B cell (primary cell): ENCODE results near the gene CEP78. TPM values are rescaled to one million over a fixed set of nuclear protein-coding genes. Genes with fewer than 3 reads are reported as not detected.

ENCODE experiments used
- ATAC-seq: fragments of 200-7000 bp; cut with Tn5 transposase; one replicate; pipeline ENCODE4 v1.10.0; 2021; ENCODE audit warnings: low read depth, mild to moderate bottlenecking, moderate number of reproducible peaks, moderate library complexity
- CTCF ChIA-PET: fragments of 350-600 bp; sonication (Branson Sonifier 250); formaldehyde crosslinking; loops from one replicate; lab custom pipeline; 2021; ENCODE audit warnings: antibody characterized with exemption, inconsistent platforms; lab: Charles Lee
- POLR2A ChIA-PET: fragments of 350-600 bp; sonication (Branson Sonifier 250); formaldehyde crosslinking; loops from one replicate; lab custom pipeline; 2021; ENCODE audit warnings: antibody characterized with exemption; lab: Charles Lee
- DNase-seq: peaks from one replicate; pipeline ENCODE4 v3.0.0; 2013
- H2AFZ ChIP-seq: 2 replicates; pipeline ENCODE4 v1.6.1; 2012; ENCODE audit warnings: mild to moderate bottlenecking, low read depth, low read length; ENCODE audit not compliant: insufficient read depth, poor library complexity, severe bottlenecking
- H3K27ac ChIP-seq, 2 donors: 1 replicate in 1 of 2; 2 replicates in 1 of 2; pipeline ENCODE4 v1.5.1; 2012 to 2013; ENCODE audit warnings: low read length in 2 of 2, mild to moderate bottlenecking in 2 of 2, moderate library complexity in 1 of 2
- H3K27me3 ChIP-seq, 4 experiments: fragments of 200-600 bp in 1 of 4; sonication (generic) in 1 of 4; replicated peaks in 1 of 4; 1 replicate in 2 of 4; 2 replicates in 2 of 4; pipeline versions ENCODE4 v1.6.1 to v1.7.0; 2013 to 2016; ENCODE audit warnings: low read length in 3 of 4, mild to moderate bottlenecking in 2 of 4, mixed read lengths in 1 of 4, moderate library complexity in 1 of 4; ENCODE audit not compliant: insufficient read depth in 4 of 4, control insufficient read depth in 3 of 4; ENCODE audit errors: control extremely low read depth in 1 of 4
- H3K36me3 ChIP-seq, 2 experiments: replicated peaks in 1 of 2; 1 replicate in 1 of 2; 2 replicates in 1 of 2; pipeline versions ENCODE4 v1.6.1 to v1.7.1; 2013; ENCODE audit warnings: low read length in 1 of 2; ENCODE audit not compliant: insufficient read depth in 2 of 2, control insufficient read depth in 1 of 2; ENCODE audit errors: control extremely low read depth in 1 of 2, extremely low read depth in 1 of 2
- H3K4me1 ChIP-seq, 2 donors: fragments of 200-600 bp in 1 of 2; sonication (generic) in 1 of 2; 1 replicate in 1 of 2; 2 replicates in 1 of 2; pipeline versions ENCODE4 v1.5.1 to v1.6.1; 2013 to 2017; ENCODE audit warnings: low read length in 2 of 2; ENCODE audit not compliant: control insufficient read depth in 2 of 2, insufficient read depth in 2 of 2
- H3K4me2 ChIP-seq: replicated peaks from 2 replicates; pipeline ENCODE3; 2012; ENCODE audit warnings: mild to moderate bottlenecking, low read depth, low read length; ENCODE audit not compliant: poor library complexity, severe bottlenecking
- H3K4me3 ChIP-seq, 5 experiments: fragments of 200-600 bp in 1 of 5; sonication (generic) in 1 of 5; 1 replicate in 3 of 5; 2 replicates in 2 of 5; pipeline versions ENCODE4 v1.5.1 to v1.7.0; 2011 to 2016; ENCODE audit warnings: low read length in 4 of 5, mild to moderate bottlenecking in 4 of 5, low read depth in 2 of 5, control low read depth in 1 of 5, moderate library complexity in 1 of 5; ENCODE audit not compliant: insufficient read depth in 1 of 5; ENCODE audit errors: control extremely low read depth in 1 of 5, extremely low read depth in 1 of 5
- H3K79me2 ChIP-seq: fragments of 200-600 bp; sonication (generic); one replicate; pipeline ENCODE4 v1.6.0; 2016; ENCODE audit warnings: low read length; ENCODE audit not compliant: control insufficient read depth, insufficient read depth
- H3K9ac ChIP-seq: fragments of 200-600 bp; sonication (generic); 2 replicates; pipeline ENCODE4 v1.6.1; 2017; ENCODE audit warnings: mild to moderate bottlenecking, low read length, moderate library complexity
- H3K9me3 ChIP-seq, 3 donors: one replicate each; pipeline versions ENCODE4 v1.6.1 to v1.7.1; 2013; ENCODE audit warnings: low read length in 2 of 3; ENCODE audit not compliant: control insufficient read depth in 2 of 3, insufficient read depth in 1 of 3; ENCODE audit errors: control extremely low read depth in 1 of 3
- H4K20me1 ChIP-seq: 2 replicates; pipeline ENCODE4 v1.6.0; 2012; ENCODE audit warnings: mild to moderate bottlenecking, low read length; ENCODE audit not compliant: insufficient read depth, control insufficient read depth, poor library complexity, severe bottlenecking
- H3K27ac Mint-ChIP-seq: one replicate; pipeline ENCODE4 v1.8.0; 2021; ENCODE audit warnings: mixed read lengths
- H3K27me3 Mint-ChIP-seq: one replicate; pipeline ENCODE4 v1.8.0; 2021; ENCODE audit warnings: mixed read lengths
- H3K4me1 Mint-ChIP-seq: one replicate; pipeline ENCODE4 v1.8.0; 2021; ENCODE audit warnings: mixed read lengths
- H3K4me3 Mint-ChIP-seq: one replicate; pipeline ENCODE4 v1.8.0; 2021; ENCODE audit warnings: mixed read lengths
- H3K9me3 Mint-ChIP-seq: one replicate; pipeline ENCODE4 v1.8.0; 2022; ENCODE audit warnings: mixed read lengths; ENCODE audit not compliant: insufficient read depth
- CTCF ChIP-seq: fragments of 200-600 bp; IDR thresholded peaks from one replicate; pipeline ENCODE4 v1.8.0; 2022; ENCODE audit warnings: antibody characterized with exemption, mild to moderate bottlenecking
- EZH2 ChIP-seq: IDR thresholded peaks from 2 replicates; pipeline ENCODE4 v1.6.1; 2012; ENCODE audit warnings: borderline replicate concordance, low read depth, mild to moderate bottlenecking, moderate library complexity, low read length; ENCODE audit not compliant: insufficient read depth, poor library complexity, severe bottlenecking
- WGBS: methylation state at CpG from one replicate; pipeline ENCODE4 v1.1.5; 2013; ENCODE audit warnings: missing lambda C conversion rate; ENCODE audit not compliant: insufficient coverage; 5-methylcytosine and 5-hydroxymethylcytosine counted together
- intact Hi-C: fragments of 100-400 bp; cut with micrococcal nuclease; formaldehyde crosslinking; loops from one replicate; pipeline ENCODE4 v1.10.0; 2022
- polyA plus RNA-seq: library from polyadenylated mRNA; depleted of rRNA; stranded (reverse); fragments of >200 nt; gene quantifications from 2 replicates; pipeline ENCODE4 v1.2.3, GENCODE V29; 2012
- total RNA-seq, 2 donors: library from RNA; stranded (reverse); fragments of 120-200 nt in 1 of 2; gene quantifications; 1 replicate in 1 of 2; 2 replicates in 1 of 2; pipeline versions ENCODE4 v1.2.3 to v1.2.4, GENCODE V29; 2013 to 2022

The CEP78 gene
- total and polyA plus RNA-seq, 2 donors (not counting 1 experiment from before 2014, with no cell fraction given) = 7.2 to 28.8 TPM

- no peak for DNase-seq
These were observed 58.7 kb downstream of the CEP78 start for GRCh38 chr9:78294290-78295176.

More at GRCh38 chr9:78294290-78295176, 58.7 kb downstream of the CEP78 start:
- no peaks in the 10 kb centered on the region for H3K27me3 Mint-ChIP-seq
- H3K9me3 Mint-ChIP-seq = no peaks in the 10 kb centered on the region
- ChIA-PET POLR2A (no interaction called here), CTCF (interaction anchor here (0.7 kb wide), 1 partner anchor 9 kb away, joined by 3 read pairs; no protein-coding TSS in a partner anchor)
- Histone ChIP-seq H3K4me1 (peaks cover 17 to 26% of the 10 kb centered on the region in 2 donors), H2AFZ (no peak overlapping the region), H3K4me3 (no peak overlapping the region), H3K9ac (no peak overlapping the region), H3K27ac (no peak overlapping the region), H4K20me1 (no peaks in the 10 kb centered on the region), H3K4me2 (no peak overlapping the region), H3K36me3 (no peaks in the 10 kb centered on the region), H3K79me2 (no peaks in the 10 kb centered on the region), H3K27me3 (peaks cover 0 to 17% (median 6%) of the 10 kb centered on the region in 4 experiments), H3K9me3 (peaks cover 0 to 4% (median 0%) of the 10 kb centered on the region in 3 donors)
- no peak overlapping the region for H3K4me3 Mint-ChIP-seq
- no peak overlapping the region for H3K27ac Mint-ChIP-seq
- TF ChIP-seq EZH2 = no peak
- TF ChIP-seq CTCF = no peak
- H3K4me1 Mint-ChIP-seq = peaks cover 18% of the 10 kb centered on the region
- no peak for ATAC-seq
- WGBS = 100% methylated on average over 2 of the region's 5 CpGs
- intact Hi-C loops = loop anchor here (5.0 to 10.0 kb wide), 3 partner anchors 1120 to 1900 kb away; partner anchors contain the start of genes RFK, TLE4 and VPS13A
